Measurements from ENCODE around the gene BPIFA3. TPM values are rescaled to one million over a fixed set of nuclear protein-coding genes. Genes with fewer than 3 reads are reported as not detected.

The BPIFA3 gene
- total RNA-seq, 4 donors from 2014 or later = not detected

DNA sequence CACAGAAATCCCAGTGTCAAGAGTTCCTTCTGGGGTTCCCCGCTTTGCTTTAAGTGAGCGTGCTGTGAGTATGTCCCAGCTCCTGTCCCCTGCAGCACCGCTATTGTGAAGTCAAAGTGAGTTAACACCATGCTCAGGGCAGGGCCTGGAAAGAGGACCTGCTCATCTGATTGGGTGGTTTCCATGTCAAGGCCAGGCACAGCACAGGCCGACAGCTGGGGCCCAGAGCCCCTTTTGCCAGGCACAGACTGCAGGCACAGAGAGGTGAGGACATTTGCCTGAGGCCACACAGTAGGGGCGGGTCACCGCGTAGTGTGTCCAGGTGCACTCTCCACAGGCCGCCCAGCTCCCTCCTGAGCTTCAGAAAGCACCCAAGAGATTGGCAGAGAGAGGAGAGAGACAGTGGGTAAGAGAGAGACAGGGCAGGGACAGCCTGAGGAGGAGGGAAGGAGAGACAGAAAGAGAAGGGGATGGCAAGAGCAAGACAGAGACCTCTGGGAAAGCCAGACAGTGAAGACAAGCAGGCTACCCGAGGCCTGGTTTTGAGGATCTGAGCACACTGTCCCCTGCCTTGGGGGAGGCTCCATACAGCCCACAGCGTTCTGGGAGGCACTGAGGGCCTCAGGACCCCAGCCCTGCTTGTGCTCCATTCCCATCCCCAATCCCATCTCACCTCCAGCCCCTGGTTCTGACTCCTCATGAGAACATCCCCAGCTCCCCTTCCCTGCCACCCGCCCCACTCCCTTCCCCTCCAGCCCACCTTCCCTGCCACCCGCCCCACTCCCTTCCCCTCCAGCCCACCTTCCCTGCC, 59.4 kb downstream of the BPIFA3 start:
- intact Hi-C loops (cut with DNase I; ENCODE audit: low total_unique reads) = no loop called here
- Histone ChIP-seq H3K4me1 (no peaks in the 10 kb centered on the region), H3K27me3 (no peaks in the 10 kb centered on the region), H3K27ac (no peak overlapping the region), H3K4me3 (no peak overlapping the region), H3K9me3 (no peaks in the 10 kb centered on the region), H3K36me3 (no peaks in the 10 kb centered on the region)
- no peak for DNase-seq
- TF ChIP-seq, protein P1, sequence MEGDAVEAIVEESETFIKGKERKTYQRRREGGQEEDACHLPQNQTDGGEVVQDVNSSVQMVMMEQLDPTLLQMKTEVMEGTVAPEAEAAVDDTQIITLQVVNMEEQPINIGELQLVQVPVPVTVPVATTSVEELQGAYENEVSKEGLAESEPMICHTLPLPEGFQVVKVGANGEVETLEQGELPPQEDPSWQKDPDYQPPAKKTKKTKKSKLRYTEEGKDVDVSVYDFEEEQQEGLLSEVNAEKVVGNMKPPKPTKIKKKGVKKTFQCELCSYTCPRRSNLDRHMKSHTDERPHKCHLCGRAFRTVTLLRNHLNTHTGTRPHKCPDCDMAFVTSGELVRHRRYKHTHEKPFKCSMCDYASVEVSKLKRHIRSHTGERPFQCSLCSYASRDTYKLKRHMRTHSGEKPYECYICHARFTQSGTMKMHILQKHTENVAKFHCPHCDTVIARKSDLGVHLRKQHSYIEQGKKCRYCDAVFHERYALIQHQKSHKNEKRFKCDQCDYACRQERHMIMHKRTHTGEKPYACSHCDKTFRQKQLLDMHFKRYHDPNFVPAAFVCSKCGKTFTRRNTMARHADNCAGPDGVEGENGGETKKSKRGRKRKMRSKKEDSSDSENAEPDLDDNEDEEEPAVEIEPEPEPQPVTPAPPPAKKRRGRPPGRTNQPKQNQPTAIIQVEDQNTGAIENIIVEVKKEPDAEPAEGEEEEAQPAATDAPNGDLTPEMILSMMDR (IDR thresholded peaks at IDR 0.05) = no peak
- TF ChIP-seq POLR2A (IDR thresholded peaks at IDR 0.05) = no peak

Other genes starting within 250 kb of the BPIFA3 start
- gene SUN5, start 212.9 kb upstream of the BPIFA3 start, total RNA-seq = not detected
- gene BPIFB2, start 209.6 kb upstream of the BPIFA3 start, total RNA-seq = not detected
- gene BPIFB6, start 185.7 kb upstream of the BPIFA3 start, total RNA-seq = not detected
- gene BPIFB3, start 163.4 kb upstream of the BPIFA3 start, total RNA-seq = not detected
- not detected for gene BPIFB4, start 137.7 kb upstream of the BPIFA3 start, total RNA-seq
- not detected for gene BPIFA2, start 49.2 kb upstream of the BPIFA3 start, total RNA-seq
- gene BPIFA1, start 18.6 kb downstream of the BPIFA3 start, total RNA-seq = not detected
- under 1 TPM in 1 of 4 donors, not detected in 3; 0.21 TPM for gene BPIFB1, start 65.9 kb downstream of the BPIFA3 start, total RNA-seq
- gene CDK5RAP1, start 184.2 kb downstream of the BPIFA3 start, total RNA-seq = 10 to 100 TPM in 2 of 4 donors, 1 to 10 TPM in 2; 4.1 to 34.6 (median 17.2) TPM
- gene SNTA1, start 226.4 kb downstream of the BPIFA3 start, total RNA-seq = 10 to 100 TPM; 12.3 to 27.6 (median 20.6) TPM